HepG2 (cell line): ENCODE results near the gene SNRNP27. TPM values are rescaled to one million over a fixed set of nuclear protein-coding genes. Genes with fewer than 3 reads are reported as not detected.
A peak's percentile ranks its signal among the peaks of the same experiment; 100 is the strongest.

ENCODE experiments used
- AFF4 ChIP-seq: sonication (generic); formaldehyde crosslinking; IDR thresholded peaks from 2 replicates; pipeline ENCODE4 v1.4.0; 2020; ENCODE audit warnings: missing genetic modification reagents
- CHCHD3 ChIP-seq: sonication (generic); formaldehyde crosslinking; IDR thresholded peaks from 2 replicates; pipeline ENCODE4 v1.8.0; 2022; ENCODE audit warnings: mild to moderate bottlenecking, missing genetic modification reagents, moderate library complexity
- CREB3 ChIP-seq: sonication (generic); formaldehyde crosslinking; IDR thresholded peaks from 2 replicates; pipeline ENCODE4 v1.5.0; 2020; ENCODE audit warnings: missing genetic modification reagents
- E2F1 ChIP-seq: sonication (generic); formaldehyde crosslinking; IDR thresholded peaks from 2 replicates; pipeline ENCODE4 v1.5.0; 2020; ENCODE audit warnings: missing genetic modification reagents
- JUNB ChIP-seq: sonication (generic); formaldehyde crosslinking; IDR thresholded peaks from 2 replicates; pipeline ENCODE4 v1.8.0; 2022; ENCODE audit warnings: missing genetic modification reagents, mild to moderate bottlenecking, borderline replicate concordance
- JUND ChIP-seq: sonication (generic); formaldehyde crosslinking; IDR thresholded peaks from 2 replicates; pipeline ENCODE4 v1.8.0; 2022; ENCODE audit warnings: mild to moderate bottlenecking, missing genetic modification reagents
- MXD1 ChIP-seq: sonication (generic); formaldehyde crosslinking; IDR thresholded peaks from 2 replicates; pipeline ENCODE4 v1.4.0; 2020; ENCODE audit warnings: mild to moderate bottlenecking, missing genetic modification reagents
- NFE2L2 ChIP-seq: fragments of 150-350 bp; IDR thresholded peaks from 2 replicates; pipeline ENCODE4 v1.6.1; 2014; ENCODE audit warnings: low read length
- NR3C1 ChIP-seq: sonication (generic); formaldehyde crosslinking; IDR thresholded peaks from 2 replicates; pipeline ENCODE4 v1.4.0; 2020; ENCODE audit warnings: missing genetic modification reagents
- PCBP1 ChIP-seq: fragments of 200-400 bp; formaldehyde crosslinking; IDR thresholded peaks from 2 replicates; pipeline ENCODE4 v1.6.1; 2017; ENCODE audit warnings: mild to moderate bottlenecking, low read depth, low read length, borderline replicate concordance
- SOX5 ChIP-seq: IDR thresholded peaks from 2 replicates; pipeline ENCODE4 v1.6.1; 2016; ENCODE audit warnings: borderline replicate concordance
- TARDBP ChIP-seq: sonication (generic); formaldehyde crosslinking; IDR thresholded peaks from 2 replicates; pipeline ENCODE4 v1.8.0; 2022; ENCODE audit warnings: mild to moderate bottlenecking, missing genetic modification reagents
- ZFP36L1 ChIP-seq: sonication (generic); formaldehyde crosslinking; IDR thresholded peaks from 2 replicates; pipeline ENCODE4 v1.8.0; 2022; ENCODE audit warnings: mild to moderate bottlenecking, missing genetic modification reagents, moderate library complexity
- ZNF225 ChIP-seq: sonication (generic); formaldehyde crosslinking; IDR thresholded peaks from 2 replicates; pipeline ENCODE4 v1.4.0; 2020; ENCODE audit warnings: mild to moderate bottlenecking, missing genetic modification reagents
- ZNF275 ChIP-seq: sonication (generic); formaldehyde crosslinking; IDR thresholded peaks from 2 replicates; pipeline ENCODE4 v1.8.0; 2022; ENCODE audit warnings: missing genetic modification reagents, mild to moderate bottlenecking, inconsistent platforms, borderline replicate concordance
- ZNF326 ChIP-seq: sonication (generic); formaldehyde crosslinking; IDR thresholded peaks from 2 replicates; pipeline ENCODE4 v1.4.0; 2020; ENCODE audit warnings: missing genetic modification reagents, borderline replicate concordance
- ZNF446 ChIP-seq: sonication (generic); formaldehyde crosslinking; IDR thresholded peaks from 2 replicates; pipeline ENCODE4 v1.5.0; 2020; ENCODE audit warnings: mild to moderate bottlenecking, missing genetic modification reagents
- ZNF597 ChIP-seq: sonication (generic); formaldehyde crosslinking; IDR thresholded peaks from 2 replicates; pipeline ENCODE4 v1.5.0; 2020; ENCODE audit warnings: missing genetic modification reagents
- ZNF83 ChIP-seq: sonication (generic); formaldehyde crosslinking; IDR thresholded peaks from 2 replicates; pipeline ENCODE4 v1.4.0; 2020; ENCODE audit warnings: missing genetic modification reagents, mild to moderate bottlenecking, borderline replicate concordance
- ZNF879 ChIP-seq: sonication (generic); formaldehyde crosslinking; IDR thresholded peaks from 2 replicates; pipeline ENCODE4 v1.8.1; 2023; ENCODE audit warnings: missing genetic modification reagents
- polyA plus RNA-seq, 8 experiments: library from polyadenylated mRNA; depleted of rRNA in 3 of 8; stranded (reverse) in 7 of 8; unstranded in 1 of 8; fragments of >200 nt; fragmentation: Illumina TruSeq in 4 of 8; extraction: Trizol in 4 of 8; gene quantifications; 2 replicates each; pipeline versions ENCODE4 v1.2.1 to v1.2.3, GENCODE V29; 2011 to 2016; ENCODE audit warnings: low read depth in 4 of 8, missing spikeins in 1 of 8, mixed read lengths in 1 of 8; ENCODE audit not compliant: insufficient read depth in 1 of 8
- total RNA-seq, 5 experiments: library from RNA; depleted of rRNA; stranded (reverse); fragments of >200 nt; fragmentation: Illumina TruSeq; extraction: Trizol; gene quantifications; 2 replicates each; pipeline ENCODE4 v1.2.3, GENCODE V29; 2016; ENCODE audit warnings: low read depth in 1 of 5

The SNRNP27 gene
- total and polyA plus RNA-seq, 2 of the 13 experiments (the other 11 are each of a cell fraction or from before 2014, with no cell fraction given): 49.8 to 54.6 TPM

GRCh38 chr2:69893684-69894551 is at the start of gene SNRNP27 (continued):
- TF ChIP-seq ZNF225: peak; percentile 88; the same call in 1 of the 2 replicates
- no peak for TF ChIP-seq PCBP1
- TF ChIP-seq ZNF879 (CRISPR knock-in tag): 0 out of 2 replicates have a peak, but pooled peaks have one; percentile 28
- TF ChIP-seq NFE2L2: no peak
- TF ChIP-seq ZNF275 (CRISPR knock-in tag): peak; percentile 77; the same call in 1 of the 2 replicates
- no peak for TF ChIP-seq NR3C1
- peak; percentile 91 for TF ChIP-seq TARDBP (CRISPR knock-in tag)
- no peak for TF ChIP-seq JUNB (CRISPR knock-in tag)
- peak; percentile 79 for TF ChIP-seq ZFP36L1 (CRISPR knock-in tag)
- TF ChIP-seq AFF4: peak; percentile 85; the same call in 1 of the 2 replicates
- TF ChIP-seq SOX5: peak; percentile 76
- TF ChIP-seq CREB3 (CRISPR knock-in tag): peak; percentile 95
- peak; percentile 78; the same call in 1 of the 2 replicates for TF ChIP-seq E2F1 (CRISPR knock-in tag)
- TF ChIP-seq CHCHD3 (CRISPR knock-in tag): no peak
- TF ChIP-seq ZNF597 (CRISPR knock-in tag): no peak
- no peak; the same call in 1 of the 2 replicates for TF ChIP-seq MXD1
- no peak for TF ChIP-seq ZNF326 (CRISPR knock-in tag)
- TF ChIP-seq ZNF83 (CRISPR knock-in tag): 0 out of 2 replicates have a peak, but pooled peaks have one; percentile 51
- no peak for TF ChIP-seq JUND (CRISPR knock-in tag)
- TF ChIP-seq ZNF446 (CRISPR knock-in tag): 0 out of 2 replicates have a peak, but pooled peaks have one; percentile 56
